ELR (cell line): Measurements from ENCODE around the gene MMP15.
"Not testable (repeated sequence)": the region's sequence is repeated elsewhere in the genome, so short reads cannot be mapped to it uniquely, and the experiment has no call there.

Experiments used
- DNase-seq: peaks from one replicate; pipeline ENCODE4 v3.0.0-alpha.2; 2015; ENCODE audit warnings: low read depth

MMP15 gene

DNA sequence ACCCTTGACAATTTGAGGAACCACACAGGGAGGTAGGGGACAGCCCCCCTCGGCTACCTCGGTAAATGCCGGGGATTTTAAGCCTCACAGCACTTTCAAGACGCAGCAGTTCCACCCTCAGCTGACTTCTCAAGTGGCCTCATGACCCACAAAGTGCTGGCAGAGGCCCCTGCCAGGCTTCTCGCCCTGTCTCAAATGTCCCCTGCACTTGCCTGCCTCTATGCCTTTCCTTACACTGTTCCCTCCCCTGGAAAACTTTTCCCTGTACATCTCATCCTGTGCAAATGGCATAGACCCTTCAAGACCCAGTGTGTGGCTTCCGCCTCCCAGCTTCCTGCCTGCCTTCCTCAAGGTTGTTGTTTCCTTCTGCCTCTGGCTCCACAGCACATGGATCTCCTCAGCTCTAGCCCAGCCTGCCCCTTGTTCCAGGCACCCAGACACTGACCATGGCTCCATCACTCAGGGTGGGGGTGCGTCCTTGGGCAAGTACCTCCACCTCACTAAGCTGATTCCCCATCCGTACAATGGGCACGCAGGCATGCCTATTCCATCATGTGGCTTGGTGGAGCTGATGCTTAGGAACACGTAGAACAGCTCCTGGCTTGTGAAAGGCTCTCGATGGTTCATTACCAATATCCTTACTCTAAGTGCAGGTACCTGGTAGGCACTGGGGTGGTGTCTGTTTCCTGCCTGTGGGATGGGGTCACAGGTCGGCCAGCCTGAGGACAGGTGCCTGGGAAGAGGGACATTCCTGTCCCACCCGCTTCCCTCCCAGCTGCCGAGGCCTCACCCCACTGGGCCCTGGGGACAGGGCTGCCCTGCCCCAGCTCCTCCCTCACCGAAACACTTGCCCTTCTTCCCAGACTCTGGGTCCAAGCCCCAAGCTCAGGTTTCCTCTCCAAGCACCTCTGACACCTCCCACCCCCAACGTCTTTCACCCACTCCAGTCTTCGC is 24.0 kb downstream of the MMP15 start:
- DNase-seq: no peak

DNA sequence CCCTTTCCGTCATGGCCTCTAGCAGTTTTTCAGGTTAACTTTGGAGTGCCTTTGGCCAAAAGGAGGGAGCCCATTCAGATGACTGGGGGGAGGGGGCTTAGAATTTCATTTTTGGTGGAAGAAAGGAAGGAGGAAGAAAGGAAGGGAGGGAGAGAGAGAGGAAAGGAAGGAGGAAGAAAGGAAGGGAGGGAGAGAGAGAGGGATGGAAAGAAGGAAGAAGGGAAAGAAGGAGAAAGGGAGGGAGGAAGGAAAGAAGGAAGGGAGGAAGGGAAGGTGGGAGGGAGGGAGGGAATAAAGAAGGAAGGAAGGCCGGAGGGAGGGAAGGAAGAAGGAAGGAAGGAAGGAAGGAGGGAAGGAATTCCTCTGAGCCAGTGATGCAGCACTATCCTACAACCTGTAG is 25.7 kb downstream of the MMP15 start:
- DNase-seq: no peak

DNA sequence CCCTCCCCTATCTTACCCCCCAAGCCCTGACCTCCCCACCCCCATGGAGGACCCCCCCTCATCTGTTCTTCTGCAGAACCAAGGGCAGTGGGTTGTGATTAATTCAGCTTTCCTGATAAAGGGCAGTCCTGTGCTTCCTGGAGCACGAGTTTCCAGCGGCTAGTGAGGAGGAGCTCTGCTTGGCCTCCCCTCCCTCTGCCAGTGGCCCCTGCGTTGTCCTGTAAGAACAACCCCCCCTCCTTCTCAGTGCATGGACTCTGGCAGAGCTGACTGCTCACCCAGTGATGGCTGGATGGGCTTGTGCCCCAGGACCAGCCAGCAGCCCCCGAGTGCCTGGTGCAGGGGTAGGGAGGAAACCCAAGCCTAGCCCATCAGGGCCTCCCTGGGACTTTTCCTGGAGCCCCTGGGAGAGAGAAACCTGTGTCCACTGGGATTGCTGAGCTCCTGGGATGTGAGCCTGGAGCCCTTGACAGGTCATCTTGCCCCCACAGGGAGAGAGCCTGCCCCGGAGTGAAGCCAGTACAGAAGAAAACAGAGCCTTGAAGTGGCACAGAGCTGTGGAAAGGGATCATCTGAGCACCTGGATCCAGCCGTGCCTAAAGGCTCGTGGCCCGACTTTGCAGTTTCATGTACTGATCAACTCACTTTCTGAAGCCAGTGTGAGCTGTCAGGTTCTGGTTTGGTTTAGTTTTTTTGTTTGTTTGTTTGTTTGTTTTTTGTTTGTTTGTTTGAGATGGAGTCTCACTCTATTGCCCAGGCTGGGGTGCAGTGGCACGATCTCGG is 26.5 kb downstream of the MMP15 start:
- no peak for DNase-seq

DNA sequence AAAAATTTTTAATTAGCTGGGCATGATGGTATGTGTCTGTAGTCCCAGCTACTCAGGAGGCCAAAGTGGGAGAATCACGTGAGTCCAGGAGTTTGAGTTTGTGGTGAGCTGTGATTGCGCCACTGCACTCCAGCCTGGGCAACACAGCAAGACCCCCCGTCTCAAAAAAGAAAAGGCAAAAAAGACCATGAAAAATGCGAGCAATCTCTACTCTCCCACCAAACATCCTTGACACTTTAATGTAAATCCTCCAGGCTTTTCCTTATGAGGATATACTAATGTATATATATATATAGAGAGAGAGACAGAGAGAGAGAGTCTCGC is 28.1 kb downstream of the MMP15 start:
- no peak for DNase-seq

DNA sequence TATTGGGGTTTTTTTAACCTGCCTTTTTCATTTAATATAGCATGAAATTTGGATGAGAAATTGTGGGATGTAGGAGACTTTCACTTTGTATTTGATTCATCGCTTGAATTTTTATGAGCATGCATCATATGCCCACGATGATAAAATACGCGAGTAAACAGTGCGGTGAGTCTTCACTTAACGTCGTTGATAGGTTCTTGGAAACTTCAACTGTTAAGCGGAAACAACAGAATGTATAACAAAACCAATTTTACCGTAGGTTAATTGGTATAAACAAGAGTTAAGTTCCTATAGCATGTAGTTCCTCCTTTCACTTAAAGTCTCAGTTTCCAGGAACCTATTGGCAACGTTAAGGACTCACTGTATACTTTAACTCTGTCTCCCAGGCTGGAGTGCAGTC is 28.7 kb downstream of the MMP15 start:
- no peak for DNase-seq

DNA sequence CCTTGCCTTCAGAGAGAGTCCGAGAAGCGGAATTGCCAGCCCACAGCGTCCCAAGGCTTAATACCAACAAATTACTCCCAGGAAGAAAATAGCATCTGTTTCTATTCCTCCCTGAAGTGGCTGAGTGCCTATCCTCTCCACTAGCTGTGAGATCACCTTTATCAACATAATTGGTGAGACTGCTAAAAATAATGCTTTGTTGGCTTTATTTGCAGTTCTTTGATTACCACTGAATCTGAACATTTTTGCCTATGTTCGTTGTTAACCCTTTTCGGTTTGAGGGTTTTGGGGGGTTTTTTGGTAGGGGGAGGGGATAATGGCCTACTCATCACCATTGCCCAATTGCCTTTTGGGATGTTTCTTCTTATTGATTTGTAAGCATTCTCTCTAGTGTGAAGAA is 31.0 kb downstream of the MMP15 start:
- DNase-seq: no peak

DNA sequence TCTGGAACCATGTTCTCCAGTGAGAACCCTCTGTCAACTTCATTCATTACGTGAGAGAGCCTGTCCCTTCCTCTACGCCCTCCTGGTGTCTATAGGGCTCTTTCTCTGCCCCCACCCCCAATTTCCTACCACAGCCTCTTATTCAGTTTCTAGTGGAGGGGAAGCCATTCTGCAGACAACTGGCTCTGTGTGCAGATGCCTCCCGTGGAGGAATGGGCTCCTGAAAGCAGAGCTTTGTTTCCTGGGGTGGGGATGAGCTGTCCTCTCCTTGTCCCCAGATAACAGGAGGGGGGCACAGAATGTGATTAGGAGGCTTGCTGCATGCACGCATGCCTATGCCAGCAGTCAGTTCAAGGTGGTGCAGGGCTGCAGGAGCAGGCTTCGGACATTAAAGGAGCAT is 31.6 kb downstream of the MMP15 start:
- no peak for DNase-seq

DNA sequence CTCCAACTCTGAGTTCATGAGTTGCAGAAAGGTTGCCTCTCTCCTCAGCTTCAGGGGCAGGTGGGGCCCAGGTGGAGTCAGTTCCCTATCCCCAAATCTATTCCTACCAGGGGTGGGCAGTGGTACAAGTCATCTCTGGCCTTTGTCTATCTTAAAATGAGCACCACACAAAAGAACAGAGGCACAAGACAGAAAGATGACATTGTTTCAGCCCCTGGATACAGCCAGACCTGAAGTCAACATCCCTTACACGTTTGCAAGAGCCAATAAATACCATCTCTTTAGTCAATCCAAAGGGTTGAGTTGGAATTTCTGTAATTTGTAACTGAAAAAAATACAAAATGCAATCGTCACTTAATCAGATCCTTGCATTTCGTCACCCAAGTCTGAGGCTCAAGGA is 32.2 kb downstream of the MMP15 start:
- no peak for DNase-seq

DNA sequence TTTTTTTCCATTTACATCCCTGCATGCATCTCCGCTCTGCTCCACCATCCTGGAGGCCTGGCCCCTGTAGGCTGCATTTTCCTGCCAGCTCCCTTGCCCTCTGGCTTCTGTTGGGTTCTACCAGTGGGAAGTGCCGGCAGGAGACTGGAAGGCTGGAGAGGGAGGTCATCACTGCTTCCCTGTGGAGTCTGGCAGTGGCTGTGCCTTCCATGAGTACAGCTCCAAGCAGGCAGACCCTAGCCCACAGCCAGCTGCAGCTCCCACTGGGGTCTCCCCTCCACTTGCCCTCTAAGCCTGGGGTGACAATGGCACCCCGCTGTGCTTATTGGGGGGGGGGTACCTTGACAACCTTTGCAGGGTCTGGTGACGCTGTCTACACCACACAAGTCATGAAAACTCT is 37.3 kb downstream of the MMP15 start:
- no peak for DNase-seq

DNA sequence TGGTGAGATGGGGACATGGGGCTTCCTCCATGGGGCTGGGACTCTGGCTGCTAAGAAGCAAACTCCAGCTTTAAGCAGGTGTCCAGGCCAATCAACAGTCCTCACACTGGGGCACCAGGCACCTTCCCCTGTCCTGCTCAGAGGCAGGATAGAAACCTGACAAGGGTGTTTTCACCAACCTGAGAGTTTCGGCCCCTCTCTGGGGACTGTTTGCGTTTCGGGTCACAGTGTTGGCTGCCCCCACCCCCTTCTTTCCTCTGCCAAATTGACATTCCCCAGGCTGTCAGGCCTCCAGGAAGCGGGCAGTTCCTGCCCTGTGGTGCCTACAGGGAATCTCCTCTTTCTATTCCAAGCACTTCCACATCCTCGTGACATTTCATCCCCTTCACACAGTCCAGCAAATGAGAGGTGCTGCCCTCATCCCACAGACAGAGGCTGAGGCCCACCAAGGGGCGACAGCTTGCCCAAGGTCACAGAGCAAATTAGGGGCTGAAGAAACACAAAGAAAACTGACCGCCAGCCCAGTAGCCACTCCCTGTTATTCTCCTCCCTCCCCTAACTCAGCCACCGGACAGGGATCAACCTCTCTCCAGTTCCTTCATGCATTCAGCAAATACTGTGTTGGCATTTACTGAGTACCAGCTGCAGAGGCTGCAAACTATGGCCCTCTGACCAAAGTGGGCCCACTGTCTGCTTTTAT is 38.0 kb downstream of the MMP15 start:
- DNase-seq: no peak

DNA sequence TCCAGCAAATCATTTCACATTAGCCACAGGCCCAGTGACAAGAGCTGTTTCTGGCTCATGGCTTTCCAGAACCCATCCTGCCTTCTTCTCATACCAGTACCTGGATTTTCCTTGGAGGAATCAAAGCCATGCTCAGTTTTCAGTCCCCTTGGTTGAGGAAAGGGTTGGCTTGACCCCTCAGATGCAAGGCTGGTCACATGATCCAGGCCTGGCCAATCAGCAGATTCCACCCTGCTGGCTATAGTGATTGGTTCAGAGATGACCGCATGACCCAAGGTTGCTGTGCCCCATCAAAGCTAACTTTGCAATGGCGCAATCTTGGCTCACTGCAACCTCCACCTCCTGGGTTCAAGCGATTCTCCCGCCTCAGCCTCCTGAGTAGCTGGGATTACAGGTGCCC is 45.0 kb downstream of the MMP15 start:
- no peak for DNase-seq

DNA sequence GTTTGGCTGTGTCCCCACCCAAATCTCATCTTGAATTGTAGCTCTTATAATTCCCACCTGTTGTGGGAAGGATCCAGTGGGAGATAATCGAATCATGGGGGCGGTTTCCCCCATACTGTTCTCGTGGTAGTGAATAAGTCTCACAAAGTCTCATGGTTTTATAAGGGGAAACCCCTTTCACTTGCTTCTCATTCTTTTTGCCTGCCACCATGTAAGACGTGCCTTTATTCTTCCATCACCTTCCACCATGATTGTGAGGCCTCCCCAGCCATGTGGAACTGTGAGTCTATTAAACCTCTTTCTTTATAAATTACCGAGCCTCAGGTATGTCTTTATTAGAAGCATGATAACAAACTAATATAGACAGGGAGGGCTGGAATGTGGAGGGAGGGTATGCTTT is 46.6 kb downstream of the MMP15 start:
- DNase-seq: not testable (repeated sequence)

DNA sequence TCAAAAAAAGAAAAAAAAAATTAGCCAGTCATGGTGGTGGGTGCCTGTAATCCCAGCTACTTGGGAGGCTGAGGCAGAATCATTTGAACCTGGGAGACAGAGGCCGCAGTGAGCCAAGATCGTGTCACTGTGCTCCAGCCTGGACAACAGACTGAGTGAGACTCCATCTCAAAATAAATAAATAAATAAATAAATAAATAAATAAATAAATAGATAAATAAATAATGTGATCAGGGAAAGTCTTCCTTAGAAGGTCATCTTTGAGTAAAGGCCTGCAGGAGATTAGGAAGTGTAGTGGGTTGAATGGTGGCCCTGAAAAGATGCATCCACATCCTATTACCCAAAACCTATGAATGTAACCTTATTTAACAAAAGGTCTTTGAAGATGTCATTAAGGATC is 47.5 kb downstream of the MMP15 start:
- not testable (repeated sequence) for DNase-seq

DNA sequence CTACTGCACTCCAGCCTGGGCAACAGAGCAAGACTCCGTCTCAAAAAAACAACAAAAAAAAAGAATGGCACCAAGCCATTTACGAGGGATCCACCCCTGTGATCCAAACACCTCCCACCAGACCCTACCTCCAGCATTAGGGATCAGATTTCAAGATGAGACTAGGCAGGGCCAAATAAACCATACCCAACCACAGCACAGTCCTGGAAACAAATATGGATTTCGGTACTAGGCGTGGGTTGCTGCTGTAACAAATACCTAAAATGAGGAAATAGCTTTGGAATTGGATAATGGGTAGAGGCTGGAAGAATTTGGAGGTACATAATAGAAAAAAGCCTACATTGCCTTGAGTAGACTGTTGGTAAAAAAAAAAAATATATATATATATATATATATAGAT is 49.1 kb downstream of the MMP15 start:
- no peak for DNase-seq

DNA sequence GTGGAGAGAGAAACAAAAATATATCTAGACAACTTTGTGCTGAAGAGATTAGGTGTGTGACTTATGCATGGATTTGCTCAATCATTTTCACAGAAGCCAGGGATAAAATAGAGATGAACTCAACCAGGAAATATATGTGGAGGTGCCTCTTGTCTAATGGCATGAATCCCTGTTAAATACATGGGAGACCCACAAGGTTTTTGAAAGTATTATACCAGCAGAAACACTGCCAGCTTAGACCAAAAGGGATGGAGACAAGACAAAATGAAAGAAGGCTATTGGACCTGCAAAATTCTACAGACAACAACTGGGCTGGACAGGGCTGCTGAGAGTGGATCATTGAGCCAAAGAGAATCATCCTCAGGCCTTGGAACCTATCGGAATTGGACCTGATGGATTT is 51.0 kb downstream of the MMP15 start:
- no peak for DNase-seq

DNA sequence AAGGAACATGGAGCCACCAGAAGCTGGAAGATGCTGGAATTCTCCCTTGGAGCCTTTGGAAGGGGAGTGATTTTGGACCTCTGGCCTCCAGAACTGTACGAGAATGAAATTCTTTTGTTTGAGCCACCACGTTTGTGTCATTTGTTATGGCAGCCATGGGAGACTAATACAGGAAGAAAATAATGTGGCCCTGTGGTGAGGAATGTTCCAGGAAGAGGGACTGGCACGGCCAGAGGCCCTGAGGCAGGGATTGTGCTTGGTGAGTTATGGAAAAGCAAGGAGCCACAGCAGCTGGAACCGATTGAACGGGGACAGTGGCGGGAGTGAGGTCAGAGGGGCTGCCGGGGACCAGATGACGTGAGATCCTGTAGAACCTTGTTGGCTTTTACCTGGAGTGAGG is 52.2 kb downstream of the MMP15 start:
- DNase-seq: no peak

DNA sequence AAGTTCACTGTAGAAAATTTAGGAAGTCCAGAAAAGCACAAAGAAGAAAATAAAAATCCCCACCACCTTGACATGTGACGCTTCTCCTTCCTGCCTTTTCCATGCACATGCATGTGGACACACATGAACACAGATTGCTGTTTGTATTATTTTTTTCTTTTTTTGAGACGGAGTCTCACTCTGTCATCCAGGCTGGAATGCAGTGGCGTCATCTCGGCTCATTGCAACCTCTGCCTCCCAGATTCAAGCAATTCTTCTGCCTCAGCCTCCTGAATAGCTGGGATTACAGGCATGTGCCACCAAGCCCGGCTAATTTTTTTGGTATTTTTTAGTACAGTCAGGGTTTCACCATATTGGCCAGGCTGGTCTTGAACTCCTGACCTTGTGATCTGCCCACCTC is 55.1 kb downstream of the MMP15 start:
- not testable (repeated sequence) for DNase-seq

DNA sequence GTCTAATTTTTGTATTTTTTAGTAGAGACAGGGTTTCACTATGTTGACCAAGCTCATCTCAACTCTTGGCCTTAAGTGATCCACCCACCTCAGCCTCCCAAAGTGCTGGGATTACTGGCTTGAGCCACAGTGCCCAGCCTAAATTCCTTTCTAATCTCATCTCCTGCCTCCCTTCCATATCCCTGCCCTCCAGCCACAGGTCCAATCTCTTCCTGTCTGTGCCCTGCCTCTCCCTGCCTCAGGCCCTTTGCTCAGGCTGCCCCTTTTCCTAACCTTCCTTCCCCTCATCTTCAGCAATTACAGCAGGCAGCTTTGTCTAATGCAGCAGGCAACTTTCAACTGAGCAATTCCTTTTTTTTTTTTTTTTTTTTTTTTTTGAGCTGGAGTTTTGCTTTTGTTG is 56.8 kb downstream of the MMP15 start:
- DNase-seq: no peak

DNA sequence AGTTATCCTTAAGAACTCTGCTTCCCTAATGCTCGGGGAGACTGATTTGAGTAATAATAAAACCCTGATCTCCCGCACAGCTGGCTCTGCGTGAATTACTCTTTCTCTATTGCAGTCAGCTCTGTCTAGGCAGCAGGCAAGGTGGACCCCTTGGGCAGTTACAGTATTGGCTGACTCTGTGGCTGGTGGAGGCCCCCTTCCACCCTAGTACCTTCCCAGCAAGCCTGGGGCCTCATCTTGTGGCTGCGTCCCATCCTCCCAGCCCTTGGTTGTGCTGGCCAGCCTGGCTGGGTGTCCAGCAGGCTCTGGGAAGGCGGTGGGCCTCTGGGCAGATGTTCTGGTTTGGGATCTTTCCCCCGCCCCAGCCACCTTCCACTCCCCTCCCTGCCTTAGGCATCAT is 59.1 kb downstream of the MMP15 start:
- DNase-seq: no peak

DNA sequence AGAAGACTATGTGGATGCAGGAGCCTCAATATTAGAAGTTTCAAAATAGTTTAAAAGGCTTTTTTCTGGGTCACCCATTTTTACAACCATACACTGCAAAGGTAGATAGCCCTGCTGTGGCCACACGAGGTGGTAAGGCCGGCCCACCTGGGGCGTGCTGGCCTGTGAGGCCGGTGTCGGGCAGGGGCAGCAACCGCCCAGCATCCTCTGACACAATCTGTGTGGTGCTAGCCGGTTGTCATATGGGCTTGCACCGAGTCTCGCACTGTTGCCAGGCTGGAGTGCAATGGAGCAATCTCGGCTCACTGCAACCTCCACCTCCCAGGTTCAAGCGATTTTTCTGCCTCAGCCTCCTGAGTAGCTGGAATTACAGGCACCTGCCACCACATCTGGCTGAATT is 59.6 kb downstream of the MMP15 start:
- no peak for DNase-seq

DNA sequence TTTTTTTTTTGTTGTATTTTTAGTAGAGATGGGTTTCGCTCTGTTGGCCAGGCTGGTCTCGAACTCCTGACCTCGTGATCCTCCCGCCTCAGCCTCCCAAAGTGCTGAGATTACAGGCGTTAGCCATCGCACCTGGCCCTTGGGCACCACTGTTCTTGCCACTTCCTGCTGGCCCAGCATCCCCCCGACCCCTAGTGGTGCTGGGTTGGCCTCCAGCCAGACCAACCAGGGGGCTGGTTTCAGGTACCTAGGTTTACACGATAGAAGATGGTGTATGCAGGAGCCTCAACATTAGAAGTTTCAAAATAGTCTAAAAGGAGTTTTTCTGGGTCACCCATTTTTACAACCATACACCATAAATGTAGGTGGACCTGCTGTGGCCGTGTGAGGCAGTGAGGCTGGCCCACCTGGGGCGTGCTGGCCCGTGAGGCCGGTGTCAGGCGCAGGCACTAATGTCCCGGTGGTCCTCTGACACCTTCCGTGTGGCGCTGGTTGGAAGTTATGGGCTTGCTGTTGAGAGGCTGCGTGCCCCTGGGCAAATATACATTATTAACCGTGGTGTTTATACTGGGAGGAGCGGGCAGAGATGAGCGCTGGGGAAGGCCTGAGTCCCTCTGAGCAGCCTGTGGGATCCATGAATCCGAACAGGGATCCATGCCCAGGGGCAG is 60.2 kb downstream of the MMP15 start:
- no peak for DNase-seq
